Stimulated activated CD4-positive, alpha-beta T cell treated with anti-CD3 and anti-CD28 coated beads, Interleukin-1b, Interleukin-23, amount 100 ng/mL, for 48 hours (primary cell): ENCODE measurements around the gene UCK2.

Experiments used
- DNase-seq: peaks from one replicate; pipeline ENCODE4 v3.0.0-alpha.2; 2020

The UCK2 gene

GRCh38 chr1:165947797-165948455 is 120.5 kb downstream of the UCK2 start:
- DNase-seq, result no peak

- no peak for DNase-seq
Measured at GRCh38 chr1:165949335-165950130, 122.1 kb downstream of the UCK2 start.

- no peak for DNase-seq
Measured at GRCh38 chr1:165954940-165955339, 127.5 kb downstream of the UCK2 start.

- no peak for DNase-seq
Measured at GRCh38 chr1:165958306-165958705, 130.9 kb downstream of the UCK2 start.

GRCh38 chr1:165960136-165960535 is 132.7 kb downstream of the UCK2 start:
- DNase-seq, result no peak

GRCh38 chr1:165960881-165961280 is 133.5 kb downstream of the UCK2 start:
- DNase-seq, result no peak
